ENCODE measurements around the gene ZNF496. TPM values are rescaled to one million over a fixed set of nuclear protein-coding genes. Genes with fewer than 3 reads are reported as not detected.
A peak's percentile ranks its signal among the peaks of the same experiment; 100 is the strongest.

The ZNF496 gene
- total and polyA plus RNA-seq, 9 of the 15 experiments (the other 6 are each of a cell fraction or from before 2014, with no cell fraction given), result 4.3 to 54.0 (median 31.3) TPM

GRCh38 chr1:247298701-247299100 lies 33.0 kb downstream of the ZNF496 start:
- peaks cover 16 to 26% of the 10 kb centered on the region in 2 experiments for H3K4me1 ChIP-seq (replicated peaks in 1 of 2; ENCODE audit: control insufficient read depth in 2 of 2, insufficient read depth in 2 of 2, low read length in 2 of 2)
- TF ChIP-seq NCOA6 (IDR thresholded peaks at IDR 0.05) (no peak), CLOCK (CRISPR knock-in tag; IDR thresholded peaks at IDR 0.05; ENCODE audit: borderline replicate concordance) (no peak), MCM5 (IDR thresholded peaks at IDR 0.05; ENCODE audit: low read depth) (no peak), ZNF583 (CRISPR knock-in tag; IDR thresholded peaks at IDR 0.05) (no peak), DNMT1 (IDR thresholded peaks at IDR 0.05) (no peak), NR1H2 (CRISPR knock-in tag; IDR thresholded peaks at IDR 0.05) (no peak), CXXC5 (CRISPR knock-in tag; IDR thresholded peaks at IDR 0.05) (no peak)
- H3K36me3 ChIP-seq (ENCODE audit: control insufficient read depth, insufficient read depth, low read length), result peaks cover 57% of the 10 kb centered on the region; the same call in 2 of the 3 replicates
- no peaks in the 10 kb centered on the region for H3K27me3 ChIP-seq (ENCODE audit: control insufficient read depth in 2 of 2, insufficient read depth in 2 of 2, low read length in 2 of 2)
- no peaks in the 10 kb centered on the region for H3K9me3 ChIP-seq (replicated peaks; ENCODE audit: control insufficient read depth, insufficient read depth, low read depth, low read length)
- 88% methylated on average over 4 of the region's 4 CpGs for WGBS (ENCODE audit: insufficient coverage, low coverage, missing lambda C conversion rate)
- H3K9ac ChIP-seq (ENCODE audit: insufficient read depth in 1 of 2, low read depth in 2 of 2, low read length in 2 of 2), result no peak overlapping the region
- no peak for DNase-seq (ENCODE audit: extremely low read depth in 1 of 4, low spot score in 3 of 4)
- H3K4me3 ChIP-seq, result no peak overlapping the region
- H3K4me2 ChIP-seq (ENCODE audit: insufficient read depth, low read length), result no peak overlapping the region
- H4K20me1 ChIP-seq (replicated peaks; ENCODE audit: control insufficient read depth, insufficient read depth, low read length), result no peaks in the 10 kb centered on the region
- intact Hi-C loops (cut with micrococcal nuclease), result no loop called here
- no peaks in the 10 kb centered on the region for H3K9me1 ChIP-seq (ENCODE audit: control insufficient read depth, insufficient read depth, low read length)
- CTCF ChIA-PET (ENCODE audit: low intra/inter-chr PET ratio), result no interaction called here
- H3K27ac ChIP-seq (ENCODE audit: extremely low read depth, low read depth, low read length), result no peak overlapping the region
- BruUV-seq (replicated peaks), result TSS peak; percentile 33
- ATAC-seq, result no peak
- FAIRE-seq, result no peak
- no peaks in the 10 kb centered on the region for H3K79me2 ChIP-seq (ENCODE audit: control insufficient read depth, insufficient read depth, low read length)
- no peak overlapping the region for H2AFZ ChIP-seq (ENCODE audit: low read depth, low read length)
- in situ Hi-C loops (cut with MboI), result no loop called here
- POLR2A ChIA-PET, result interaction anchor here (1.0 kb wide), 1 partner anchor 28 kb away, joined by 4 read pairs; no protein-coding TSS in a partner anchor
